Uterus (tissue), 2 donors: ENCODE results near the gene LMAN2L.

Experiments used
- CTCF ChIP-seq, 4 experiments: fragments of 200-600 bp in 2 of 4; fragments of 450-650 bp in 2 of 4; sonication (generic) in 2 of 4; IDR thresholded peaks; one replicate each; pipeline ENCODE4 v1.5.1; 2016 to 2019; ENCODE audit warnings: antibody characterized with exemption in 4 of 4, mild to moderate bottlenecking in 2 of 4, moderate library complexity in 1 of 4
- POLR2A ChIP-seq, 2 donors: fragments of 450-650 bp; IDR thresholded peaks; one replicate each; pipeline ENCODE4 v1.6.1; 2016; ENCODE audit warnings: antibody characterized with exemption in 2 of 2, mild to moderate bottlenecking in 1 of 2, moderate library complexity in 1 of 2

DNA sequence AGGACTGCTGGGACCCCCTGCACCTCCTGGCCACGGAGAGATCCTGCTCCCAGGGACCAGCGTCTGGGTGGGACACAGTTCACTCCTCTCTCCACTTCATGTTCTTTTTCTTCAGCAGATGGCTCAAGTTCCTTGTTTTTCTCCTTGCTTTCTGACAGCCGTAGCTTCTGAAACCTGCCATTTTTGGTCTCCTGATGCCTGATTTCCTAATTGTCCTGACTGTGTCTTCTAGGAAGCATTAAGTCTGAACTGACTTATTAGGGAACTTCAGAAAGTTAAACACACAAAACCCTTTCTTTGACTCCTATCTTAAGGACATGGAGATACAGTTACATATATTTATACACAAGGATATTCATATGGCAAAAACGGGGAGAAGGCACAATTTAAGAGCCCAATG is 43.5 kb upstream of the LMAN2L start:
- TF ChIP-seq CTCF (IDR thresholded peaks at IDR 0.05) (no peak), POLR2A (IDR thresholded peaks at IDR 0.05) (no peak)
